GM23338 (cell line): ENCODE data around the gene NEMP1. TPM values are rescaled to one million over a fixed set of nuclear protein-coding genes. Genes with fewer than 3 reads are reported as not detected.

Experiments
- ATAC-seq: fragments of 200-7000 bp; cut with Tn5 transposase; 3 replicates; pipeline ENCODE4 v1.9.1; 2020
- DNase-seq: peaks from one replicate; pipeline ENCODE4 v3.0.0-alpha.2; 2015; ENCODE audit warnings: low spot score
- H2AFZ ChIP-seq: fragments of 200-600 bp; sonication (generic); 2 replicates; pipeline ENCODE4 v1.8.0; 2016; ENCODE audit warnings: antibody characterized with exemption, mild to moderate bottlenecking, moderate library complexity
- H3F3A ChIP-seq: fragments of 200-600 bp; sonication (generic); replicated peaks from 2 replicates; pipeline ENCODE4 v1.8.0; 2017; ENCODE audit warnings: antibody characterized with exemption, mixed run types, low read depth
- H3K27ac ChIP-seq: fragments of 200-600 bp; sonication (generic); 2 replicates; pipeline ENCODE4 v1.6.1; 2016; ENCODE audit warnings: low read depth
- H3K27me3 ChIP-seq: fragments of 200-600 bp; sonication (generic); 2 replicates; pipeline ENCODE4 v1.8.0; 2016; ENCODE audit warnings: mild to moderate bottlenecking, mixed run types, moderate library complexity; ENCODE audit not compliant: insufficient read depth
- H3K36me3 ChIP-seq: fragments of 200-600 bp; sonication (generic); 2 replicates; pipeline ENCODE4 v1.8.0; 2016; ENCODE audit warnings: mild to moderate bottlenecking; ENCODE audit not compliant: insufficient read depth
- H3K4me1 ChIP-seq: fragments of 200-600 bp; sonication (generic); 2 replicates; pipeline ENCODE4 v1.8.0; 2016; ENCODE audit warnings: mild to moderate bottlenecking, moderate library complexity; ENCODE audit not compliant: insufficient read depth
- H3K4me2 ChIP-seq: fragments of 200-600 bp; sonication (generic); 2 replicates; pipeline ENCODE4 v1.7.1; 2017; ENCODE audit warnings: mixed run types
- H3K4me3 ChIP-seq: fragments of 200-600 bp; sonication (generic); 2 replicates; pipeline ENCODE4 v1.6.1; 2016; ENCODE audit warnings: mixed run types
- H3K79me2 ChIP-seq: fragments of 200-600 bp; sonication (generic); replicated peaks from 2 replicates; pipeline ENCODE4 v1.8.0; 2017; ENCODE audit warnings: mild to moderate bottlenecking; ENCODE audit not compliant: insufficient read depth
- H3K9me2 ChIP-seq: fragments of 200-600 bp; sonication (generic); 2 replicates; pipeline ENCODE4 v1.8.0; 2017; ENCODE audit not compliant: insufficient read depth
- H4K20me1 ChIP-seq: fragments of 200-600 bp; sonication (generic); replicated peaks from 2 replicates; pipeline ENCODE4 v1.8.0; 2017; ENCODE audit warnings: mild to moderate bottlenecking; ENCODE audit not compliant: insufficient read depth
- H3K27ac Mint-ChIP-seq: 2 replicates; pipeline ENCODE4 v1.8.0; 2020; ENCODE audit warnings: inconsistent platforms, mild to moderate bottlenecking, moderate library complexity, mixed read lengths
- H3K27me3 Mint-ChIP-seq: 3 replicates; pipeline ENCODE4 v1.8.0; 2022; ENCODE audit warnings: low read depth, mild to moderate bottlenecking, moderate library complexity, mixed read lengths, inconsistent platforms; ENCODE audit not compliant: insufficient read depth, poor library complexity
- H3K36me3 Mint-ChIP-seq: 3 replicates; pipeline ENCODE4 v1.8.0; 2021; ENCODE audit warnings: low read depth, mild to moderate bottlenecking, inconsistent platforms, moderate library complexity, mixed read lengths
- H3K4me1 Mint-ChIP-seq: 3 replicates; pipeline ENCODE4 v1.8.0; 2020; ENCODE audit warnings: mild to moderate bottlenecking, inconsistent platforms, mixed read lengths
- H3K4me3 Mint-ChIP-seq: 3 replicates; pipeline ENCODE4 v1.8.0; 2021; ENCODE audit warnings: moderate library complexity, mild to moderate bottlenecking, inconsistent platforms, mixed read lengths
- H3K9me3 Mint-ChIP-seq: 3 replicates; pipeline ENCODE4 v1.8.0; 2020; ENCODE audit warnings: moderate library complexity, mild to moderate bottlenecking, inconsistent platforms, mixed read lengths
- CREB1 ChIP-seq: fragments of 250-450 bp; sonication (Bioruptor Pico); IDR thresholded peaks from 2 replicates; pipeline ENCODE4 v1.5.0; 2020; ENCODE audit warnings: low read depth, mild to moderate bottlenecking, moderate library complexity
- EZH2 ChIP-seq: fragments of 200-600 bp; sonication (generic); IDR thresholded peaks from one replicate; pipeline ENCODE4 v1.8.0; 2017; ENCODE audit warnings: antibody characterized with exemption, mild to moderate bottlenecking, low read depth; ENCODE audit not compliant: unreplicated experiment
- EZH2phosphoT487 ChIP-seq: fragments of 200-600 bp; sonication (generic); IDR thresholded peaks from one replicate; pipeline ENCODE4 v1.8.1; 2018; ENCODE audit warnings: antibody characterized with exemption; ENCODE audit not compliant: unreplicated experiment
- JUNB ChIP-seq: IDR thresholded peaks from one replicate; pipeline ENCODE4 v1.6.1; 2016; ENCODE audit warnings: antibody characterized with exemption; ENCODE audit not compliant: unreplicated experiment
- NANOG ChIP-seq: IDR thresholded peaks from 2 replicates; pipeline ENCODE4 v1.6.1; 2016; ENCODE audit warnings: antibody characterized with exemption, borderline replicate concordance
- POLR2AphosphoS5 ChIP-seq: IDR thresholded peaks from 2 replicates; pipeline ENCODE4 v1.6.1; 2016; ENCODE audit warnings: antibody characterized with exemption, low read depth
- STAT1 ChIP-seq: IDR thresholded peaks from one replicate; pipeline ENCODE4 v1.6.1; 2016; ENCODE audit warnings: antibody characterized with exemption; ENCODE audit not compliant: unreplicated experiment
- ZNF114 ChIP-seq: fragments of 250-450 bp; sonication (Bioruptor Pico); IDR thresholded peaks from 2 replicates; pipeline ENCODE4 v1.5.0; 2020; ENCODE audit warnings: mild to moderate bottlenecking, moderate library complexity
- ZNF331 ChIP-seq: fragments of 250-450 bp; sonication (Bioruptor Pico); IDR thresholded peaks from 2 replicates; pipeline ENCODE4 v1.5.0; 2020; ENCODE audit warnings: low read depth, mild to moderate bottlenecking, moderate library complexity
- polyA plus RNA-seq: library from polyadenylated mRNA; unstranded; fragments of >200 nt; fragmentation: Nextera tagmentation; extraction: Ambion mirVana; gene quantifications from 2 replicates; pipeline ENCODE4 v1.2.1, GENCODE V29; 2016
- total RNA-seq: library from RNA; depleted of rRNA; stranded (reverse); fragments of >200 nt; shearing (Covaris generic); gene quantifications from 2 replicates; pipeline ENCODE4 v1.2.3, GENCODE V29; 2014
- TF ChIP-seq, protein P1 (sequence below): fragments of 250-450 bp; sonication (Bioruptor Pico); IDR thresholded peaks from 2 replicates; pipeline ENCODE4 v1.5.0; 2020; ENCODE audit warnings: mild to moderate bottlenecking, moderate library complexity
- TF ChIP-seq, protein P2 (sequence below): IDR thresholded peaks from 2 replicates; pipeline ENCODE4 v1.6.1; 2016; ENCODE audit warnings: antibody characterized with exemption
- TF ChIP-seq, protein P3 (sequence below), 2 experiments: fragments of 200-600 bp in 1 of 2; sonication (generic) in 1 of 2; conservative IDR thresholded peaks; 2 replicates each; pipeline versions ENCODE4 v1.5.1 to v1.6.1; 2016 to 2017; ENCODE audit warnings: antibody characterized with exemption in 2 of 2, low read depth in 2 of 2, mild to moderate bottlenecking in 2 of 2, moderate library complexity in 1 of 2
- TF ChIP-seq, protein P4 (sequence below): IDR thresholded peaks from one replicate; pipeline ENCODE4 v1.6.1; 2018; ENCODE audit warnings: antibody characterized with exemption; ENCODE audit not compliant: unreplicated experiment

Gene NEMP1
- total and polyA plus RNA-seq, 2 experiments from 2014 or later, result 11.9 to 35.0 TPM

DNA sequence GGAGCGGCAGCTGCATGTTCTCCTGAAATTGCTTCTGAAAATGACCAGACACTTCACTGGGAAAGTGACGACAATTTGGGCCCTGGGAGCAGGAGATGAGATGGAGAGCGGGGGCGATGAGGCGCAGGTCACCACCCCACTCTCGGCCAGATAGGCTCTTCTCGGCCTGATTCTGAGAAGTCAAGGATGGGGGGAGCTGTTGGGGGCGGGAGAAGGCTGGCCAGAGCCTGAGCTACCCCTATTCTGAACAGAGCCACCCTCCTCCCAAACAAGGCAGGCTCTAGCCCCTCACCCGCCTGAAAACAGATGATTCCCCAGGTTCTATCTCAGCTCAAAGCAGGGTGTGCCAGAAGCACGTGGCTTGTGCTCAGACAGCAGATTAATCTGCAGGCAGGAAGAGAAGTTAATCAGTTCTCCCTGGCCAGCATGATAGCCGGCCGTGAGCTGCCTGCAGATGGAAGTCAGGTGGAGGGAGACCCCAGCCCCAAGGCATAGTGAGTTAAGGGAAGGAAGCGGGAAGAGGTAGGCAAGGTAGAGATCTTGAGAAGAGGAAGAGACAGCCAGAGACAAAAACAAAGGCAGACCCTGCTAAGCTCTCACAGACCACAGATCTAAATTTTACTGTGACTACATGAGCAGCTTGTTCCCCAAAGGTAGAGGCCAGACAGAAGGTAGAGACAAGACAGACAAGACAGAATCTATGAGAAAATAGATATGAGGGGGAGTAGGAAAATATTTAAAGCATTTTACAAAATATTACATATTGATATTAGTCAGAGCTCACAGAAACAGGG, 51.4 kb downstream of the NEMP1 start:
- no peak overlapping the region for H3K4me3 Mint-ChIP-seq
- H3K27me3 Mint-ChIP-seq, result peaks cover 14% of the 10 kb centered on the region
- H3K27ac ChIP-seq, result no peak overlapping the region
- peaks cover 29% of the 10 kb centered on the region for H3K4me1 Mint-ChIP-seq
- peaks cover 9% of the 10 kb centered on the region; the same call in 1 of the 2 replicates for H3K4me1 ChIP-seq
- H2AFZ ChIP-seq, result peak overlapping the region; percentile 83
- H3K27ac Mint-ChIP-seq, result no peak overlapping the region
- no peaks in the 10 kb centered on the region for H3K9me2 ChIP-seq
- TF ChIP-seq CREB1 (CRISPR knock-in tag), result no peak
- TF ChIP-seq NANOG, result no peak
- no peak for TF ChIP-seq EZH2phosphoT487
- TF ChIP-seq ZNF114 (CRISPR knock-in tag), result no peak
- no peak for TF ChIP-seq JUNB
- TF ChIP-seq, protein P1, sequence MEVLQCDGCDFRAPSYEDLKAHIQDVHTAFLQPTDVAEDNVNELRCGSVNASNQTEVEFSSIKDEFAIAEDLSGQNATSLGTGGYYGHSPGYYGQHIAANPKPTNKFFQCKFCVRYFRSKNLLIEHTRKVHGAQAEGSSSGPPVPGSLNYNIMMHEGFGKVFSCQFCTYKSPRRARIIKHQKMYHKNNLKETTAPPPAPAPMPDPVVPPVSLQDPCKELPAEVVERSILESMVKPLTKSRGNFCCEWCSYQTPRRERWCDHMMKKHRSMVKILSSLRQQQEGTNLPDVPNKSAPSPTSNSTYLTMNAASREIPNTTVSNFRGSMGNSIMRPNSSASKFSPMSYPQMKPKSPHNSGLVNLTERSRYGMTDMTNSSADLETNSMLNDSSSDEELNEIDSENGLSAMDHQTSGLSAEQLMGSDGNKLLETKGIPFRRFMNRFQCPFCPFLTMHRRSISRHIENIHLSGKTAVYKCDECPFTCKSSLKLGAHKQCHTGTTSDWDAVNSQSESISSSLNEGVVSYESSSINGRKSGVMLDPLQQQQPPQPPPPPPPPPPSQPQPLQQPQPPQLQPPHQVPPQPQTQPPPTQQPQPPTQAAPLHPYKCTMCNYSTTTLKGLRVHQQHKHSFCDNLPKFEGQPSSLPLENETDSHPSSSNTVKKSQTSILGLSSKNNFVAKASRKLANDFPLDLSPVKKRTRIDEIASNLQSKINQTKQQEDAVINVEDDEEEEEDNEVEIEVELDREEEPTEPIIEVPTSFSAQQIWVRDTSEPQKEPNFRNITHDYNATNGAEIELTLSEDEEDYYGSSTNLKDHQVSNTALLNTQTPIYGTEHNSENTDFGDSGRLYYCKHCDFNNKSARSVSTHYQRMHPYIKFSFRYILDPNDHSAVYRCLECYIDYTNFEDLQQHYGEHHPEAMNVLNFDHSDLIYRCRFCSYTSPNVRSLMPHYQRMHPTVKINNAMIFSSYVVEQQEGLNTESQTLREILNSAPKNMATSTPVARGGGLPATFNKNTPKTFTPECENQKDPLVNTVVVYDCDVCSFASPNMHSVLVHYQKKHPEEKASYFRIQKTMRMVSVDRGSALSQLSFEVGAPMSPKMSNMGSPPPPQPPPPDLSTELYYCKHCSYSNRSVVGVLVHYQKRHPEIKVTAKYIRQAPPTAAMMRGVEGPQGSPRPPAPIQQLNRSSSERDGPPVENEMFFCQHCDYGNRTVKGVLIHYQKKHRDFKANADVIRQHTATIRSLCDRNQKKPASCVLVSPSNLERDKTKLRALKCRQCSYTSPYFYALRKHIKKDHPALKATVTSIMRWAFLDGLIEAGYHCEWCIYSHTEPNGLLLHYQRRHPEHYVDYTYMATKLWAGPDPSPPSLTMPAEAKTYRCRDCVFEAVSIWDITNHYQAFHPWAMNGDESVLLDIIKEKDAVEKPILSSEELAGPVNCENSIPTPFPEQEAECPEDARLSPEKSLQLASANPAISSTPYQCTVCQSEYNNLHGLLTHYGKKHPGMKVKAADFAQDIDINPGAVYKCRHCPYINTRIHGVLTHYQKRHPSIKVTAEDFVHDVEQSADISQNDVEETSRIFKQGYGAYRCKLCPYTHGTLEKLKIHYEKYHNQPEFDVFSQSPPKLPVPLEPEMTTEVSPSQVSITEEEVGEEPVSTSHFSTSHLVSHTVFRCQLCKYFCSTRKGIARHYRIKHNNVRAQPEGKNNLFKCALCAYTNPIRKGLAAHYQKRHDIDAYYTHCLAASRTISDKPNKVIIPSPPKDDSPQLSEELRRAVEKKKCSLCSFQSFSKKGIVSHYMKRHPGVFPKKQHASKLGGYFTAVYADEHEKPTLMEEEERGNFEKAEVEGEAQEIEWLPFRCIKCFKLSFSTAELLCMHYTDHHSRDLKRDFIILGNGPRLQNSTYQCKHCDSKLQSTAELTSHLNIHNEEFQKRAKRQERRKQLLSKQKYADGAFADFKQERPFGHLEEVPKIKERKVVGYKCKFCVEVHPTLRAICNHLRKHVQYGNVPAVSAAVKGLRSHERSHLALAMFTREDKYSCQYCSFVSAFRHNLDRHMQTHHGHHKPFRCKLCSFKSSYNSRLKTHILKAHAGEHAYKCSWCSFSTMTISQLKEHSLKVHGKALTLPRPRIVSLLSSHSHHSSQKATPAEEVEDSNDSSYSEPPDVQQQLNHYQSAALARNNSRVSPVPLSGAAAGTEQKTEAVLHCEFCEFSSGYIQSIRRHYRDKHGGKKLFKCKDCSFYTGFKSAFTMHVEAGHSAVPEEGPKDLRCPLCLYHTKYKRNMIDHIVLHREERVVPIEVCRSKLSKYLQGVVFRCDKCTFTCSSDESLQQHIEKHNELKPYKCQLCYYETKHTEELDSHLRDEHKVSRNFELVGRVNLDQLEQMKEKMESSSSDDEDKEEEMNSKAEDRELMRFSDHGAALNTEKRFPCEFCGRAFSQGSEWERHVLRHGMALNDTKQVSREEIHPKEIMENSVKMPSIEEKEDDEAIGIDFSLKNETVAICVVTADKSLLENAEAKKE, result no peak
- TF ChIP-seq, protein P2, sequence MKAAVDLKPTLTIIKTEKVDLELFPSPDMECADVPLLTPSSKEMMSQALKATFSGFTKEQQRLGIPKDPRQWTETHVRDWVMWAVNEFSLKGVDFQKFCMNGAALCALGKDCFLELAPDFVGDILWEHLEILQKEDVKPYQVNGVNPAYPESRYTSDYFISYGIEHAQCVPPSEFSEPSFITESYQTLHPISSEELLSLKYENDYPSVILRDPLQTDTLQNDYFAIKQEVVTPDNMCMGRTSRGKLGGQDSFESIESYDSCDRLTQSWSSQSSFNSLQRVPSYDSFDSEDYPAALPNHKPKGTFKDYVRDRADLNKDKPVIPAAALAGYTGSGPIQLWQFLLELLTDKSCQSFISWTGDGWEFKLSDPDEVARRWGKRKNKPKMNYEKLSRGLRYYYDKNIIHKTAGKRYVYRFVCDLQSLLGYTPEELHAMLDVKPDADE, result no peak
- TF ChIP-seq STAT1, result no peak
- TF ChIP-seq, protein P3, sequence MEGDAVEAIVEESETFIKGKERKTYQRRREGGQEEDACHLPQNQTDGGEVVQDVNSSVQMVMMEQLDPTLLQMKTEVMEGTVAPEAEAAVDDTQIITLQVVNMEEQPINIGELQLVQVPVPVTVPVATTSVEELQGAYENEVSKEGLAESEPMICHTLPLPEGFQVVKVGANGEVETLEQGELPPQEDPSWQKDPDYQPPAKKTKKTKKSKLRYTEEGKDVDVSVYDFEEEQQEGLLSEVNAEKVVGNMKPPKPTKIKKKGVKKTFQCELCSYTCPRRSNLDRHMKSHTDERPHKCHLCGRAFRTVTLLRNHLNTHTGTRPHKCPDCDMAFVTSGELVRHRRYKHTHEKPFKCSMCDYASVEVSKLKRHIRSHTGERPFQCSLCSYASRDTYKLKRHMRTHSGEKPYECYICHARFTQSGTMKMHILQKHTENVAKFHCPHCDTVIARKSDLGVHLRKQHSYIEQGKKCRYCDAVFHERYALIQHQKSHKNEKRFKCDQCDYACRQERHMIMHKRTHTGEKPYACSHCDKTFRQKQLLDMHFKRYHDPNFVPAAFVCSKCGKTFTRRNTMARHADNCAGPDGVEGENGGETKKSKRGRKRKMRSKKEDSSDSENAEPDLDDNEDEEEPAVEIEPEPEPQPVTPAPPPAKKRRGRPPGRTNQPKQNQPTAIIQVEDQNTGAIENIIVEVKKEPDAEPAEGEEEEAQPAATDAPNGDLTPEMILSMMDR (conservative IDR thresholded peaks at IDR 0.05; ENCODE audit: low read depth in 2 of 2), result no peak
- no peak for TF ChIP-seq EZH2
- no peak for TF ChIP-seq ZNF331
- TF ChIP-seq, protein P4, sequence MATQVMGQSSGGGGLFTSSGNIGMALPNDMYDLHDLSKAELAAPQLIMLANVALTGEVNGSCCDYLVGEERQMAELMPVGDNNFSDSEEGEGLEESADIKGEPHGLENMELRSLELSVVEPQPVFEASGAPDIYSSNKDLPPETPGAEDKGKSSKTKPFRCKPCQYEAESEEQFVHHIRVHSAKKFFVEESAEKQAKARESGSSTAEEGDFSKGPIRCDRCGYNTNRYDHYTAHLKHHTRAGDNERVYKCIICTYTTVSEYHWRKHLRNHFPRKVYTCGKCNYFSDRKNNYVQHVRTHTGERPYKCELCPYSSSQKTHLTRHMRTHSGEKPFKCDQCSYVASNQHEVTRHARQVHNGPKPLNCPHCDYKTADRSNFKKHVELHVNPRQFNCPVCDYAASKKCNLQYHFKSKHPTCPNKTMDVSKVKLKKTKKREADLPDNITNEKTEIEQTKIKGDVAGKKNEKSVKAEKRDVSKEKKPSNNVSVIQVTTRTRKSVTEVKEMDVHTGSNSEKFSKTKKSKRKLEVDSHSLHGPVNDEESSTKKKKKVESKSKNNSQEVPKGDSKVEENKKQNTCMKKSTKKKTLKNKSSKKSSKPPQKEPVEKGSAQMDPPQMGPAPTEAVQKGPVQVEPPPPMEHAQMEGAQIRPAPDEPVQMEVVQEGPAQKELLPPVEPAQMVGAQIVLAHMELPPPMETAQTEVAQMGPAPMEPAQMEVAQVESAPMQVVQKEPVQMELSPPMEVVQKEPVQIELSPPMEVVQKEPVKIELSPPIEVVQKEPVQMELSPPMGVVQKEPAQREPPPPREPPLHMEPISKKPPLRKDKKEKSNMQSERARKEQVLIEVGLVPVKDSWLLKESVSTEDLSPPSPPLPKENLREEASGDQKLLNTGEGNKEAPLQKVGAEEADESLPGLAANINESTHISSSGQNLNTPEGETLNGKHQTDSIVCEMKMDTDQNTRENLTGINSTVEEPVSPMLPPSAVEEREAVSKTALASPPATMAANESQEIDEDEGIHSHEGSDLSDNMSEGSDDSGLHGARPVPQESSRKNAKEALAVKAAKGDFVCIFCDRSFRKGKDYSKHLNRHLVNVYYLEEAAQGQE, result no peak
- TF ChIP-seq POLR2AphosphoS5, result no peak
- H3K36me3 Mint-ChIP-seq, result no peaks in the 10 kb centered on the region; the same call in 2 of the 3 replicates
- H3K9me3 Mint-ChIP-seq, result no peaks in the 10 kb centered on the region
- ATAC-seq (peak; percentile 20; the same call in 2 of the 3 replicates), DNase-seq (no peak)
- H3K79me2 ChIP-seq, result no peaks in the 10 kb centered on the region
- H3K4me2 ChIP-seq, result peak overlapping the region; percentile 48; the same call in 1 of the 2 replicates
- no peaks in the 10 kb centered on the region for H3K27me3 ChIP-seq
- H3F3A ChIP-seq, result no peaks in the 10 kb centered on the region
- no peak overlapping the region for H3K4me3 ChIP-seq
- H3K36me3 ChIP-seq, result no peaks in the 10 kb centered on the region
- H4K20me1 ChIP-seq, result no peaks in the 10 kb centered on the region
